GM12878 (cell line): ENCODE measurements around the gene AP3D1. TPM values are rescaled to one million over a fixed set of nuclear protein-coding genes. Genes with fewer than 3 reads are reported as not detected.

ENCODE experiments used
- ASH2L ChIP-seq: fragments of 300-600, 200-600 bp; sonication (generic); IDR thresholded peaks from 2 replicates; pipeline ENCODE4 v1.6.1; 2017; ENCODE audit warnings: low read depth, mild to moderate bottlenecking, borderline replicate concordance
- CEBPB ChIP-seq, 2 experiments: fragments of 150-350 bp in 1 of 2; IDR thresholded peaks; 2 replicates each; pipeline ENCODE4 v1.6.1; 2012 to 2014; ENCODE audit warnings: low read depth in 2 of 2, low read length in 2 of 2, borderline replicate concordance in 1 of 2, inconsistent platforms in 1 of 2
- GATAD2B ChIP-seq: fragments of 450-650 bp; conservative IDR thresholded peaks from 2 replicates; pipeline ENCODE4 v1.6.1; 2017; ENCODE audit warnings: low read depth, mild to moderate bottlenecking, moderate library complexity
- HDAC6 ChIP-seq: fragments of 200-600 bp; sonication (generic); IDR thresholded peaks from one replicate; pipeline ENCODE4 v1.8.0; 2017; ENCODE audit warnings: antibody characterized with exemption; ENCODE audit not compliant: unreplicated experiment
- HDGF ChIP-seq: fragments of 450-650 bp; IDR thresholded peaks from 2 replicates; pipeline ENCODE4 v1.6.1; 2016; ENCODE audit warnings: antibody characterized with exemption
- HSF1 ChIP-seq: fragments of 150-350 bp; IDR thresholded peaks from 2 replicates; pipeline ENCODE4 v1.6.1; 2014; ENCODE audit warnings: mild to moderate bottlenecking, low read depth, low read length
- JUNB ChIP-seq: IDR thresholded peaks from 2 replicates; pipeline ENCODE4 v1.6.1; 2016; ENCODE audit warnings: antibody characterized with exemption, mild to moderate bottlenecking
- KDM1A ChIP-seq: fragments of 200-600 bp; sonication (generic); IDR thresholded peaks from 2 replicates; pipeline ENCODE4 v1.6.1; 2016; ENCODE audit warnings: borderline replicate concordance
- MEF2A ChIP-seq: IDR thresholded peaks from 2 replicates; pipeline ENCODE4 v1.6.1; 2011; ENCODE audit warnings: low read depth, mild to moderate bottlenecking, low read length, moderate library complexity; ENCODE audit not compliant: insufficient read depth
- MYC ChIP-seq: IDR thresholded peaks from 2 replicates; pipeline ENCODE4 v1.6.1; 2011; ENCODE audit warnings: mild to moderate bottlenecking, low read length, moderate library complexity, inconsistent platforms; ENCODE audit not compliant: insufficient read depth, insufficient replicate concordance, insufficient read length, severe bottlenecking
- PAX5 ChIP-seq: IDR thresholded peaks from 2 replicates; pipeline ENCODE4 v1.6.1; 2011; ENCODE audit warnings: low read depth, low read length, borderline replicate concordance
- SKIL ChIP-seq: fragments of 450-650 bp; IDR thresholded peaks from 2 replicates; pipeline ENCODE4 v1.6.1; 2017; ENCODE audit warnings: mild to moderate bottlenecking, low read depth, inconsistent platforms; ENCODE audit not compliant: poor library complexity, severe bottlenecking
- SUZ12 ChIP-seq: fragments of 200-600 bp; sonication (generic); IDR thresholded peaks from one replicate; pipeline ENCODE4 v1.6.1; 2018; ENCODE audit warnings: antibody characterized with exemption, mild to moderate bottlenecking; ENCODE audit not compliant: unreplicated experiment
- TAF1 ChIP-seq: IDR thresholded peaks from 2 replicates; pipeline ENCODE4 v1.6.1; 2011; ENCODE audit warnings: mild to moderate bottlenecking, low read depth, low read length, borderline replicate concordance
- TCF7 ChIP-seq: IDR thresholded peaks from 2 replicates; pipeline ENCODE4 v1.6.1; 2014; ENCODE audit warnings: antibody characterized with exemption, borderline replicate concordance
- ZBTB11 ChIP-seq: fragments of 450-650 bp; formaldehyde crosslinking; IDR thresholded peaks from 2 replicates; pipeline ENCODE4 v1.5.0; 2022; ENCODE audit warnings: mild to moderate bottlenecking, missing genetic modification characterization
- ZBTB33 ChIP-seq: fragments of 450-650 bp; IDR thresholded peaks from 2 replicates; pipeline ENCODE4 v1.6.1; 2017; ENCODE audit warnings: mild to moderate bottlenecking
- ZNF274 ChIP-seq: IDR thresholded peaks from one replicate; pipeline ENCODE4 v1.8.0; 2011; ENCODE audit not compliant: insufficient read length, insufficient read depth
- polyA plus RNA-seq, 11 experiments: library from polyadenylated mRNA; depleted of rRNA in 4 of 11; unstranded in 6 of 11; stranded (reverse) in 5 of 11; fragments of >200 nt; fragmentation: Nextera tagmentation in 4 of 11; fragmentation: Illumina TruSeq in 1 of 11; extraction: Ambion mirVana in 4 of 11; extraction: Trizol in 1 of 11; gene quantifications; 1 replicate in 1 of 11; 2 replicates in 10 of 11; pipeline versions ENCODE4 v1.2.1 to v1.2.3, GENCODE V29; 2011 to 2016; ENCODE audit warnings: inconsistent platforms in 2 of 11, missing spikeins in 2 of 11, low read depth in 1 of 11
- total RNA-seq, 4 experiments: library from RNA; depleted of rRNA in 3 of 4; stranded (reverse); fragments of >200 nt in 3 of 4; fragmentation: Illumina TruSeq in 1 of 4; extraction: Trizol in 1 of 4; gene quantifications; 2 replicates each; pipeline versions ENCODE4 v1.2.1 to v1.2.3, GENCODE V29; 2013 to 2021

Gene AP3D1
- total and polyA plus RNA-seq, 10 of the 15 experiments (the other 5 are each of a cell fraction or from before 2014, with no cell fraction given) = 1.5 to 108 (median 59.1) TPM

GRCh38 chr19:2168619-2169424 is 17.5 kb upstream of the AP3D1 start (continued):
- no peak for TF ChIP-seq HSF1
- TF ChIP-seq JUNB = peak; percentile 85
- peak; percentile 97 for TF ChIP-seq GATAD2B
- TF ChIP-seq ZBTB33 = no peak; the same call in 1 of the 2 replicates
- TF ChIP-seq KDM1A = no peak
- TF ChIP-seq CEBPB (IDR thresholded peaks at IDR 0.05; ENCODE audit: borderline replicate concordance in 1 of 2, low read depth in 2 of 2, low read length in 2 of 2) = no peak
- no peak for TF ChIP-seq SUZ12
- 0 out of 2 replicates have a peak, but pooled peaks have one; percentile 24 for TF ChIP-seq TCF7
- TF ChIP-seq ZNF274 = no peak
- no peak for TF ChIP-seq HDAC6
- TF ChIP-seq ZBTB11 (CRISPR knock-in tag) = no peak
- TF ChIP-seq PAX5 = peak; percentile 93
- peak; percentile 15 for TF ChIP-seq SKIL
- peak; percentile 40; the same call in 1 of the 2 replicates for TF ChIP-seq TAF1
- TF ChIP-seq MYC = no peak
- TF ChIP-seq MEF2A = peak; percentile 90
- TF ChIP-seq ASH2L = no peak; the same call in 1 of the 2 replicates
- 0 out of 2 replicates have a peak, but pooled peaks have one; percentile 83 for TF ChIP-seq HDGF
